GM12878 (cell line): ENCODE results near the gene CTNNA2. TPM values are rescaled to one million over a fixed set of nuclear protein-coding genes. Genes with fewer than 3 reads are reported as not detected.

Experiments used
- ATAC-seq: fragments of 200-7000 bp; cut with Tn5 transposase; 3 replicates; pipeline ENCODE4 v1.9.1; 2020; ENCODE audit warnings: mild to moderate bottlenecking, moderate library complexity
- BruUV-seq: library from RNA; stranded (reverse); fragments of 400-500 nt; replicated peaks from 2 replicates; lab custom pipeline; 2021; lab: Mats Ljungman, UMichigan
- CTCF ChIA-PET: fragments of 300-600 bp; sonication (Branson Sonifier 250); formaldehyde crosslinking; extraction: SDS; loops from one replicate; lab custom pipeline; 2021; ENCODE audit warnings: inconsistent platforms; lab: Yijun Ruan, JAX
- POLR2A ChIA-PET: fragments of 350-600 bp; formaldehyde crosslinking; extraction: SDS; loops from one replicate; lab custom pipeline; 2021; ENCODE audit warnings: inconsistent platforms; lab: Charles Lee
- RAD21 ChIA-PET: fragments of 300-600 bp; sonication (Branson Sonifier 250); formaldehyde crosslinking; loops from one replicate; lab custom pipeline; 2023; ENCODE audit warnings: antibody characterized with exemption; ENCODE audit not compliant: unreplicated experiment; lab: Charles Lee
- SMC1A ChIA-PET: fragments of 300-600 bp; sonication (Branson Sonifier 250); formaldehyde crosslinking; loops from one replicate; lab custom pipeline; 2023; ENCODE audit not compliant: unreplicated experiment, uncharacterized antibody; lab: Charles Lee
- DNase-seq: peaks from one replicate; pipeline ENCODE4 v3.0.0-alpha.2; 2011; ENCODE audit warnings: low read depth, low spot score
- FAIRE-seq: peaks from 3 replicates; lab custom pipeline; 2011; peaks lifted over from hg19 to GRCh38; lab: Jason Lieb, UNC
- H2AFZ ChIP-seq: 2 replicates; pipeline ENCODE4 v1.6.0; 2011; ENCODE audit warnings: low read depth, low read length, control low read depth; ENCODE audit not compliant: control insufficient read depth
- H3K27ac ChIP-seq: 2 replicates; pipeline ENCODE4 v1.5.1; 2011; ENCODE audit warnings: control low read depth; ENCODE audit not compliant: control insufficient read depth, insufficient read depth
- H3K27me3 ChIP-seq, 2 experiments: replicated peaks in 1 of 2; 2 replicates each; pipeline versions ENCODE4 v1.6.0 to v1.6.1; 2011; ENCODE audit warnings: low read length in 1 of 2; ENCODE audit not compliant: control insufficient read depth in 2 of 2, insufficient read depth in 2 of 2
- H3K36me3 ChIP-seq, 2 experiments: 2 replicates each; pipeline ENCODE4 v1.5.1; 2011; ENCODE audit warnings: low read length in 1 of 2; ENCODE audit not compliant: control insufficient read depth in 2 of 2, insufficient read depth in 2 of 2
- H3K4me1 ChIP-seq: 2 replicates; pipeline ENCODE4 v1.6.1; 2011; ENCODE audit warnings: mild to moderate bottlenecking, low read length, moderate library complexity, mixed read lengths; ENCODE audit not compliant: control insufficient read depth, insufficient read depth
- H3K4me2 ChIP-seq: 2 replicates; pipeline ENCODE4 v1.6.0; 2011; ENCODE audit warnings: control low read depth; ENCODE audit not compliant: control insufficient read depth, insufficient read depth
- H3K4me3 ChIP-seq: fragments of 200-600 bp; sonication (generic); 2 replicates; pipeline ENCODE4 v1.5.1; 2016
- H3K79me2 ChIP-seq: 2 replicates; pipeline ENCODE4 v1.6.0; 2011; ENCODE audit warnings: low read length; ENCODE audit not compliant: control insufficient read depth, insufficient read depth
- H3K9ac ChIP-seq: 2 replicates; pipeline ENCODE4 v1.8.0; 2011; ENCODE audit warnings: low read length, control low read depth, mixed read lengths; ENCODE audit not compliant: control insufficient read depth, insufficient read depth
- H3K9me3 ChIP-seq: replicated peaks from 3 replicates; pipeline ENCODE4 v1.5.1; 2011; ENCODE audit warnings: mild to moderate bottlenecking, low read length; ENCODE audit not compliant: control insufficient read depth, insufficient read depth
- H4K20me1 ChIP-seq: 2 replicates; pipeline ENCODE4 v1.6.0; 2011; ENCODE audit not compliant: control insufficient read depth, insufficient read depth
- ATF3 ChIP-seq: IDR thresholded peaks from 2 replicates; pipeline ENCODE4 v1.6.1; 2011; ENCODE audit warnings: low read depth, mild to moderate bottlenecking, low read length, moderate library complexity, borderline replicate concordance; ENCODE audit errors: extremely low read depth
- BHLHE40 ChIP-seq, 2 experiments: fragments of 450-650 bp in 1 of 2; IDR thresholded peaks; 2 replicates each; pipeline ENCODE4 v1.6.1; 2011 to 2017; ENCODE audit warnings: low read depth in 2 of 2, borderline replicate concordance in 1 of 2, improper control_type of control experiment in 1 of 2, low read length in 1 of 2, mild to moderate bottlenecking in 1 of 2
- BMI1 ChIP-seq: fragments of 450-650 bp; IDR thresholded peaks from 2 replicates; pipeline ENCODE4 v1.6.1; 2016; ENCODE audit warnings: mild to moderate bottlenecking, moderate library complexity, borderline replicate concordance
- CBX3 ChIP-seq: fragments of 200-600 bp; sonication (generic); IDR thresholded peaks from 2 replicates; pipeline ENCODE4 v1.6.1; 2016; ENCODE audit warnings: low read depth, borderline replicate concordance
- CBX5 ChIP-seq: sonication (generic); IDR thresholded peaks from 2 replicates; pipeline ENCODE4 v1.6.1; 2016; ENCODE audit warnings: low read depth, moderate library complexity, mild to moderate bottlenecking, inconsistent platforms
- ELK1 ChIP-seq: IDR thresholded peaks from 2 replicates; pipeline ENCODE4 v1.6.1; 2012; ENCODE audit warnings: low read depth, low read length, improper control_type of control experiment
- LARP7 ChIP-seq: fragments of 450-650 bp; IDR thresholded peaks from 2 replicates; pipeline ENCODE4 v1.6.1; 2017; ENCODE audit warnings: mild to moderate bottlenecking
- MEF2A ChIP-seq: IDR thresholded peaks from 2 replicates; pipeline ENCODE4 v1.6.1; 2011; ENCODE audit warnings: low read depth, mild to moderate bottlenecking, low read length, moderate library complexity; ENCODE audit not compliant: insufficient read depth
- MTA2 ChIP-seq: fragments of 450-650 bp; IDR thresholded peaks from 2 replicates; pipeline ENCODE4 v1.6.1; 2016; ENCODE audit warnings: low read depth, mild to moderate bottlenecking, moderate library complexity
- NBN ChIP-seq: fragments of 450-650 bp; IDR thresholded peaks from 2 replicates; pipeline ENCODE4 v1.6.1; 2016
- NFYB ChIP-seq: IDR thresholded peaks from 2 replicates; pipeline ENCODE4 v1.6.1; 2011; ENCODE audit warnings: low read depth, mild to moderate bottlenecking, low read length, improper control_type of control experiment, moderate library complexity; ENCODE audit not compliant: insufficient read depth
- NR2C2 ChIP-seq: IDR thresholded peaks from 2 replicates; pipeline ENCODE4 v1.6.1; 2011; ENCODE audit warnings: borderline replicate concordance, low read depth; ENCODE audit not compliant: control insufficient read depth, insufficient read length
- NR2F1 ChIP-seq: fragments of 450-650 bp; conservative IDR thresholded peaks from 2 replicates; pipeline ENCODE4 v1.6.1; 2017; ENCODE audit warnings: mild to moderate bottlenecking
- PAX5 ChIP-seq: IDR thresholded peaks from 2 replicates; pipeline ENCODE4 v1.6.1; 2011; ENCODE audit warnings: low read depth, low read length, borderline replicate concordance
- RAD51 ChIP-seq: fragments of 450-650 bp; IDR thresholded peaks from 2 replicates; pipeline ENCODE4 v1.6.1; 2016; ENCODE audit warnings: moderate library complexity, mild to moderate bottlenecking, inconsistent platforms
- RELA ChIP-seq: fragments of 450-650 bp; IDR thresholded peaks from 2 replicates; pipeline ENCODE4 v1.8.0; 2014; ENCODE audit warnings: borderline replicate concordance; ENCODE audit not compliant: partially characterized antibody
- SMAD1 ChIP-seq: fragments of 450-650 bp; IDR thresholded peaks from 2 replicates; pipeline ENCODE4 v1.6.1; 2018; ENCODE audit warnings: mild to moderate bottlenecking, low read depth; ENCODE audit not compliant: partially characterized antibody
- TCF7 ChIP-seq: IDR thresholded peaks from 2 replicates; pipeline ENCODE4 v1.6.1; 2014; ENCODE audit warnings: antibody characterized with exemption, borderline replicate concordance
- ZNF217 ChIP-seq: fragments of 450-650 bp; IDR thresholded peaks from 2 replicates; pipeline ENCODE4 v1.6.1; 2017; ENCODE audit warnings: antibody characterized with exemption, mild to moderate bottlenecking
- ZNF622 ChIP-seq: fragments of 450-650 bp; IDR thresholded peaks from 2 replicates; pipeline ENCODE4 v1.6.1; 2017; ENCODE audit warnings: mild to moderate bottlenecking, inconsistent platforms
- WGBS: methylation state at CpG from one replicate; pipeline ENCODE4 v1.1.6; 2016; ENCODE audit warnings: low lambda C conversion rate; ENCODE audit not compliant: insufficient replicate concordance, insufficient coverage; ENCODE audit errors: missing lambda C conversion rate; 5-methylcytosine and 5-hydroxymethylcytosine counted together
- in situ Hi-C: fragments of 300-500 bp; cut with MboI; formaldehyde crosslinking; loops from 9 replicates; pipeline ENCODE4 v1.14.3; 2018; ENCODE audit warnings: mixed read lengths
- intact Hi-C: fragments of 100-400 bp; cut with micrococcal nuclease; formaldehyde crosslinking; loops from one replicate; pipeline ENCODE4 v1.14.2; 2022; ENCODE audit not compliant: unreplicated experiment
- polyA plus RNA-seq, 11 experiments: library from polyadenylated mRNA; depleted of rRNA in 4 of 11; unstranded in 6 of 11; stranded (reverse) in 5 of 11; fragments of >200 nt; fragmentation: Nextera tagmentation in 4 of 11; fragmentation: Illumina TruSeq in 1 of 11; extraction: Ambion mirVana in 4 of 11; extraction: Trizol in 1 of 11; gene quantifications; 1 replicate in 1 of 11; 2 replicates in 10 of 11; pipeline versions ENCODE4 v1.2.1 to v1.2.3, GENCODE V29; 2011 to 2016; ENCODE audit warnings: inconsistent platforms in 2 of 11, missing spikeins in 2 of 11, low read depth in 1 of 11
- total RNA-seq, 4 experiments: library from RNA; depleted of rRNA in 3 of 4; stranded (reverse); fragments of >200 nt in 3 of 4; fragmentation: Illumina TruSeq in 1 of 4; extraction: Trizol in 1 of 4; gene quantifications; 2 replicates each; pipeline versions ENCODE4 v1.2.1 to v1.2.3, GENCODE V29; 2013 to 2021
- TF ChIP-seq, protein P1 (sequence below): fragments of 450-650 bp; IDR thresholded peaks from 2 replicates; pipeline ENCODE4 v1.6.1; 2018; ENCODE audit warnings: borderline replicate concordance, mild to moderate bottlenecking; ENCODE audit not compliant: partially characterized antibody

Gene CTNNA2
- total and polyA plus RNA-seq, 10 of the 15 experiments (the other 5 are each of a cell fraction or from before 2014, with no cell fraction given): 2.4 to 36.2 (median 6.6) TPM

DNA sequence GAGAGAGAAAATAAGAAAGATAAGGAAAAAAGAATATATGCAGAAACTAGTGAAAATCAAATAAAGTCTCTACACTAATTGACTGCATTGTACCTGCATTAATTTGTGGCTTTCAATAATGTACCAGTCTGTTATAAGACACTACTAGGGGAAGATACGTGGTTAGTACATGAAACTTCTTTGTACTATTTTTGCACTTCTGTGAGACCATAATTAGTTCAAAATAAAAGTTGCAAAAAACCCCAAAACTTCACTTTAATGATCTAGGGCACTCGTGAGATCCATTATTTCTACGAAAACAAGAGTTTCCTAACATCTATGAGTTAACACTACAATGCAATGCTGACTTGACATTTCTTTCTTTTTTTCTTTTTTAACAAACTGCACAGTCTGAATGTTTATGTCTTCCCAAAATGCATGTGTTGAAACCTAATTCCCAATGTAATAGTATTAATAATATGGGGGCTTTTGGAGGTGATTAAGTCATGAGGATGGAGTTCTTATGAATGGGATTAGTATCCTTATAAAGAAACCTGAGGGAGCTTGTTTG lies 954.5 kb downstream of the CTNNA2 start:
- FAIRE-seq (no peak), DNase-seq (no peak), ATAC-seq (peak; percentile 35)
- Histone ChIP-seq H3K79me2 (no peaks in the 10 kb centered on the region; the same call in 1 of the 2 replicates), H3K36me3 (no peaks in the 10 kb centered on the region), H3K9ac (no peak overlapping the region), H3K27ac (peak overlapping the region; percentile 44), H4K20me1 (no peaks in the 10 kb centered on the region), H3K4me2 (peak overlapping the region; percentile 38; the same call in 1 of the 2 replicates), H2AFZ (no peak overlapping the region), H3K4me1 (peaks cover 5% of the 10 kb centered on the region), H3K4me3 (no peak overlapping the region), H3K9me3 (no peaks in the 10 kb centered on the region; the same call in 2 of the 3 replicates), H3K27me3 (no peaks in the 10 kb centered on the region)
- ChIA-PET POLR2A (interaction anchor here (1.0 to 19.4 kb wide), 6 partner anchors 7 to 102 kb away, joined by 10 to 319 read pairs (median 42); no protein-coding TSS in a partner anchor), CTCF (interaction anchor here (1.2 to 14.5 kb wide), 6 partner anchors 9 to 142 kb away, joined by 4 to 228 read pairs (median 14); no protein-coding TSS in a partner anchor), SMC1A (interaction anchor here (1.0 to 20.1 kb wide), 8 partner anchors 11 to 141 kb away, joined by 3 to 559 read pairs (median 35); no protein-coding TSS in a partner anchor), RAD21 (interaction anchor here (0.7 to 21.3 kb wide), 7 partner anchors 7 to 143 kb away, joined by 3 to 556 read pairs (median 48); no protein-coding TSS in a partner anchor)
- intact Hi-C loops (loop anchor here (10.0 kb wide), 1 partner anchor 143 kb away; no protein-coding TSS in a partner anchor), in situ Hi-C loops (no loop called here)
- BruUV-seq: no TSS peak
- WGBS: 0% methylated on average over 3 of the region's 3 CpGs
- TF ChIP-seq ZNF217: peak; percentile 77; the same call in 1 of the 2 replicates
- peak; percentile 4 for TF ChIP-seq SMAD1
- TF ChIP-seq ZNF622: no peak
- no peak for TF ChIP-seq RELA
- TF ChIP-seq MEF2A: peak; percentile 77
- TF ChIP-seq BMI1: 0 out of 2 replicates have a peak, but pooled peaks have one; percentile 51
- TF ChIP-seq CBX5: no peak
- TF ChIP-seq NBN: peak; percentile 42; the same call in 1 of the 2 replicates
- no peak for TF ChIP-seq ELK1
- TF ChIP-seq, protein P1, sequence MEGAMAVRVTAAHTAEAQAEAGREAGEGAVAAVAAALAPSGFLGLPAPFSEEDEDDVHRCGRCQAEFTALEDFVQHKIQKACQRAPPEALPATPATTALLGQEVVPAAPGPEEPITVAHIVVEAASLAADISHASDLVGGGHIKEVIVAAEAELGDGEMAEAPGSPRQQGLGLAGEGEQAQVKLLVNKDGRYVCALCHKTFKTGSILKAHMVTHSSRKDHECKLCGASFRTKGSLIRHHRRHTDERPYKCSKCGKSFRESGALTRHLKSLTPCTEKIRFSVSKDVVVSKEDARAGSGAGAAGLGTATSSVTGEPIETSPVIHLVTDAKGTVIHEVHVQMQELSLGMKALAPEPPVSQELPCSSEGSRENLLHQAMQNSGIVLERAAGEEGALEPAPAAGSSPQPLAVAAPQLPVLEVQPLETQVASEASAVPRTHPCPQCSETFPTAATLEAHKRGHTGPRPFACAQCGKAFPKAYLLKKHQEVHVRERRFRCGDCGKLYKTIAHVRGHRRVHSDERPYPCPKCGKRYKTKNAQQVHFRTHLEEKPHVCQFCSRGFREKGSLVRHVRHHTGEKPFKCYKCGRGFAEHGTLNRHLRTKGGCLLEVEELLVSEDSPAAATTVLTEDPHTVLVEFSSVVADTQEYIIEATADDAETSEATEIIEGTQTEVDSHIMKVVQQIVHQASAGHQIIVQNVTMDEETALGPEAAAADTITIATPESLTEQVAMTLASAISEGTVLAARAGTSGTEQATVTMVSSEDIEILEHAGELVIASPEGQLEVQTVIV: no peak
- TF ChIP-seq RAD51: peak; percentile 20; the same call in 1 of the 2 replicates
- TF ChIP-seq NR2F1: 0 out of 2 replicates have a peak, but pooled peaks have one; percentile 29
- peak; percentile 49 to 72; a peak in 3 of 4 replicates for TF ChIP-seq BHLHE40 (IDR thresholded peaks at IDR 0.05; ENCODE audit: borderline replicate concordance in 1 of 2, low read depth in 2 of 2, low read length in 1 of 2)
- TF ChIP-seq LARP7: no peak
- TF ChIP-seq CBX3: no peak
- no peak for TF ChIP-seq NR2C2
- no peak for TF ChIP-seq TCF7
- no peak for TF ChIP-seq NFYB
- TF ChIP-seq PAX5: no peak
- TF ChIP-seq ATF3: no peak
- peak; percentile 99 for TF ChIP-seq MTA2
